Measurements from ENCODE around the gene CPEB3.

Gene CPEB3

DNA sequence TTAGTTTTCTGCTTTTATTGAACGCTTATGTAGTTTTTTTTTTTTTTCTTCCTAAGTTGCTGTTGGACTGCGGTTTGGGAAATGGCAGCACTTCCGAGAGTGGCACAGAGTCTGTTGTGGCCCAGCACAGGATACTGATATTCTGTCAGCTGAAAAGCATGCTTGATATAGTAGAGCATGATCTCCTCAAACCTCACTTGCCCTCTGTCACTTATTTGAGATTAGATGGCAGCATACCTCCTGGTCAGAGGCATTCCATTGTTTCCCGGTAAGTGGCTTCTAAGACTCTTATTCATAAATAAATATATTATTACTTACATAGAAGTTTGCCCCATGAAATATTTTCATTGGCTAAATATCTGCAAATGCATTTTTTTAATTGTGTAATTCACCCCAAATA lies 266.2 kb downstream of the CPEB3 start:
- DNase-seq = no peak

DNA sequence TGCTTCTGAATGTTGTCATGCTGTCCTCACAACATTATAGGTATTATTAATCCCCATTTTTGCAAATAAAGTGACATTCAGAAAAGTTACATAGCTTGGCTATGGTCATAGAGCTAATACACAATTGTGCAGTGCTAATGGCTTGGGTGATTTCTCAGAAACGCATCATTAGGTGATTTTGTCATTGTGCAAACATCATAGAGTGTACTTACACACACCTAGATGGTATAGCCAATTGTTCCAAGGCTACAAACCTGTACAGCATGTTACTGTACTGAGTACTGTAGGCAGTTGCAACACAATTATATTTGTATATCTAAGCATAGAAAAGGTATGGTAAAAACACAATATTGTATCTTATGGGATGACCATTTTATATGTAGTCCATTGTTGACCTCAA lies 276.3 kb downstream of the CPEB3 start:
- no peak for DNase-seq

DNA sequence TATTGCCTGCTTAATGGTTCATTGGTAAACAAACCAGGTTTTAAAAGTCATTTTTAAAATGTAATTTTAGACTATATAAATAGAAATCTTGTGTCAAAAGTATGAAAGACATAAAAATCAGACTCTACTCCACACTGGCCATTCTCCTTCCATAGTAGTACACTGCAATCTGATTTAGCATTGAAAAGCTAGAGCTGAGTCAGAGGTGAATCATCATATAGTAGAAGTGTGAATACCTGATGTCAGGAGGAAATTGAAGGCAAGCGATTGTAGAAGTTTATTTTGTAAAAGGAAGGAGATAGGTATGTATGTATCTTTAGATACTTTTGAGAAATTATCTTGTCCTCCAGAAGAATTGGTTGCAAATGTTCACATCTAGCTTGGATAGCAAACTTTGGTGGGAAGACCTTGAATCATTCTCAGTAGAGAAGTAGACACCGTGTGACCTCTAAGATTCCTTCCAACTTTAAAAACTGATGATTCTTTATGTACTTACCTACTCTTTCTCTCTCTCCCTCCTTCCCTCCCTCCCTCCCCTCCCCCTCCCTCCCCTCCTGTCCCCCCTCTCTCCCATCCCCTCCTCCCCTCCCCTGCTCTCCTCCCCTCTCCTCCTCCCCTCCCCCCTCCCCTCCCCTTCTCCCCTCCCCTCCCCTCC lies 279.2 kb downstream of the CPEB3 start:
- DNase-seq = no peak

DNA sequence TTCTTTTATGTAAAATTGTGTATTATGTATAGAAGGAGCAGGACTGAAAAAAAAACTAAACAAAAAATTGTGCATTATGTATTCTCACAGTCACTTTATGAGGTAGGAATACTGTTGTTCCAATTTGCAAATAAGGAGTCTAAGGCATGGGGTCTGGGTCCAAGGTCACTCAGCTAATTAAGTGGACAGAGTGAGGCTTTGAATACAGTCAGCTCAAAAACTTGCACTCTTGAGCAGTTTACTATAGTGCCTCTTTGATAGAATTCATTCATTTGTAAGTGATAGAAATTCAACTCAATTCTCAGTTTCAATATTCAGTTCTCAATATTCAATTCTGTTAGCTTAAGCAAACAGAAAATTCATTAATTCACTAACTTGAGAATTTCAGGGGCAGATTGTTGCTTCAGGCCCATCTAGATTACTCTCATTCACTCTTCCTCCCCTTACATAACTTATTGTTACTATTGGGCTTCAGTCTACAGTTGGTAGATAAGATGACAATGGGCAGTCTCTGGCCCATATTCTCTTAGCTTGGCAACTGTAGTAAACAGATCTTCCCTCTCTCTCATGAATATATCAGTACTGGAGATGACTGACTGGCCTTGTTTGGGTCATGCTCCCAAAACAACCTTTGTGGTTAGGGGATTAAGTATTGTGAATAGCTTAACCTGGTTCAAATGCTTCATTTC lies 280.7 kb downstream of the CPEB3 start:
- no peak for DNase-seq

DNA sequence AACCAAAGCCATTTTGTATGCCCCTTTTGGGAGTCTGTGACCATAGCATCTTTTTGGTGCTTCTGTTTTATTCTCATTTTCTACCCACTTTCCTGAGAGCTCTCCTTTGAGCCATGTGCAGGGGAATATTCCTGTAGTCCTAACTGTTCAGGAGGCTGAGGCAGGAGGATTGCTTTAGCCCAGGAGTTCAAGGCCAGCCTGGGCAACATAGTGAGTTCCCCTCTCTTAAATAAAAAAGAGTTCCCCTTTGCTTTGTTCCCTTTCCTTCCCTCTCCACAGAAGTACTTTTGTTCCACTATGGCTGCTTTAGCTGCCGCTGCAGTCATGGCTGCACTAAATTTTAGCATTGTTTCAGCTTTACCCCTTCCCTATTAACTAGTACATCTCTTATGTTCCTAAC lies 281.4 kb downstream of the CPEB3 start:
- no peak for DNase-seq

DNA sequence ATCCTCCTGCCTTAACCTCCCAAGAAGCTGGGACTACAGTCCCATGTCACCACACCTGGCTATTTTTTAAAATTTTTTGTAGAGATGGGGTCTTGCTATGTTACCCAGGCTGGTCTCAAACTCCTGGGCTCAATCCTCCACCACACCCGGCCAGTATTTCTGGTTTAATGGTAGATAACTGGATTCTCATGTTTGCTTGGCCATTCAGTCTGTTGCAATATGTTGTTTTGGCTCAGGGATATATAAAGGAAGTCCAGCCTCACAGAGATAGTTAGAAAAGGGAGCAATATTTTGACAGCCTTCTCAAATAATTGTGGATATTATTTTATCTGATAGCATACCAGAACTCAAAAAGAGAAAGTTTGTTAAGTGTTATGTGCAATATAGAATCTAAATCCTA lies 284.9 kb downstream of the CPEB3 start:
- DNase-seq = no peak

DNA sequence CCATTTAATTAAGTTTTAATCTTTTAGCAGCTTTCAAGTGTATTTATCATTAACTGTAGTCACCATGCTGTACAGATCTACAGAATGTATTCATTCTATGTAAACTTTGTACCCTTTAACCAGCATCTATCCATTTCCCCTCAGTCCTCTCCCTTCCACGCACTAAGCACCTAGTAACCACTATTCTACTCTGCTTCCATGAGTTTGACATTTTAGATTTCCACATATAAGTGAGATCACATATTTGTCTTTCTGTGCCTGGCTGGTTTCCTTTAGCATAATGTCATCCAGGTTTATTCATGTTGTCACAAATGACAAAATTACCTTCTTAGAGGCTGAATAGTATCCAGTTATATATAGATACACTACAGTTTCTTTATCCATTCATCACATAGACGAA lies 287.6 kb downstream of the CPEB3 start:
- no peak for DNase-seq

DNA sequence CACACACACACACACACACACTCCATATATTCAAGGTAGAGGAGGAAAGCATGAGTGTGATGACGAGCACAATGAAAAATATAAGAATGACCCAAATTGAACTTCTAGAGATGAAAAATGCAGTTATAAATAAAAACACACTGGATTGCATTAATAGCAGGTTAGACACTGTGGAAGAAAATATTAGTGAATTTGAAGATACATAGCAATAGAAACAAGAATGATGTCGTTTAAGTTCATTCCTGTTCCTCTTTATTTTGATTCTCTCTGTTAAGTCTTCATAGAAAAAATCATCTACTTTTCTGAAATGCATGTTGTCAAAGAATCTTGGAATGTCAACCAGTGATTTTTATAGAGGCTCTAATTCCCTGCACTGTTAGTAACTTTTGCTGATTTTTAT lies 288.9 kb downstream of the CPEB3 start:
- DNase-seq = no peak

DNA sequence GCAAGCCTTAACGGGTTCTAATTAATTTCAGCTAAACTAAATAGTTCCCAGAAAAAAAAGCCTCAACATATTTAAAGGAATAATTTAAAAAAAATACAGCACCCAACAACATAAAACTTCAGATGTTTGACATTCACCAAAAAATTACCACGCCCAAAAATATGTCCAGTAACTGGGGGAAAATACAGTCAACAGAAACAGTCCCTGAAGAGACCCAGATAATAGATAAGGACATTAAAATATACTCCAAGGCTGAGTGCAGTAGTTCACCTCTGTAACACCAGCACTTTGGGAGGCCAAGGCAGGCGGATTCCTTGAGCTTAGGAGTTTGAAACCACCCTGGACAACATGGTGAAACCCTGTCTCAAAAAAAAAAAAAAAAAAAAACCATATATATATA lies 289.3 kb downstream of the CPEB3 start:
- DNase-seq = no peak
